GM18505 (cell line): ENCODE measurements around the gene SYNGR3.

Experiments
- ATAC-seq: cut with Tn5 transposase; IDR thresholded peaks from one replicate; pipeline ENCODE4 v1.9.1; 2021; ENCODE audit not compliant: unreplicated experiment
- POLR2A ChIP-seq: IDR thresholded peaks from 4 replicates; pipeline ENCODE4 v1.6.1; 2011; ENCODE audit warnings: borderline replicate concordance; ENCODE audit not compliant: insufficient read depth, insufficient read length; ENCODE audit errors: extremely low read depth

The SYNGR3 gene

DNA sequence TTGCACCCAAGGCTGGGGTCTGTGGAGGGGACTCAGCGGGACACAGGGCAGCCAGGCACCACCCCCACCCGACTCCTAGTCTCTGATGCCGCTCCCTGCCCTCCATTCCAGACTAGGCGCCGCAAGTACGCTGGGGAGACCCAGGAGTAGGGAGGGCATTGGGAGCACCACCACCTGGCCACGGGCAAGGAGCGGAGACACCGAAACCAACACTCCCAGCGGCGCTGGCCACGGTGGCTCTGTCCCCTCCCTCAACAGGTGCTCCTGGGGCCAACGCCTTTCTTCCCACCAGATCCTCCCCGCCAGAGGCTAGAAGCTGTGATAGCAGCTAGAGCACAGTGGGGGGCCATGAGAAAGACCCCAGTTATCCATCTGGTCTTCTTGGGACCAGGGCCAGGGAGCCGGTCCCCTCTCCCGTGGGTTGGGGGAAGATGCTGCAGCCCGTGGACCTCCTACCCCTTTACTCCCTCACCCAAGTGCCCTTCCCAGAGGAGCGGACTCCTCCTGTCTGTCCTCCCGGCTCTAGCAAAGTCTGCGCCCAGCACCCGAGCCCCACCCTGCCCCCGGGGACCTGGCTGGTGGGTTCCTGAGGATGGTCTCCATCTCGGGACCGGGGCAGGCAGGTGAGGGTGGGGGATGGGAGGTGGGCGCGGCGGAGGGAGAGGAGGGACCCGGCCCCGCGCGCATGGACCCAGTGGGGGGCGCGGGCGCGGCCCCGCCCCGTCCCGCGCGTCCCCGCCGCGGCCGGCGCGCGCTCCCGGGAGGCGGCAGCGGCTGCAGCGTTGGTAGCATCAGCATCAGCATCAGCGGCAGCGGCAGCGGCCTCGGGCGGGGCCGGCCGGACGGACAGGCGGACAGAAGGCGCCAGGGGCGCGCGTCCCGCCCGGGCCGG lies at the start of gene SYNGR3:
TSS of gene SYNGR3 (plus strand) at position 762 of the 892 bp plus-strand sequence. CDS start 133 bp downstream, outside the sequence.
- ATAC-seq, result no peak
- no peak for TF ChIP-seq POLR2A

DNA sequence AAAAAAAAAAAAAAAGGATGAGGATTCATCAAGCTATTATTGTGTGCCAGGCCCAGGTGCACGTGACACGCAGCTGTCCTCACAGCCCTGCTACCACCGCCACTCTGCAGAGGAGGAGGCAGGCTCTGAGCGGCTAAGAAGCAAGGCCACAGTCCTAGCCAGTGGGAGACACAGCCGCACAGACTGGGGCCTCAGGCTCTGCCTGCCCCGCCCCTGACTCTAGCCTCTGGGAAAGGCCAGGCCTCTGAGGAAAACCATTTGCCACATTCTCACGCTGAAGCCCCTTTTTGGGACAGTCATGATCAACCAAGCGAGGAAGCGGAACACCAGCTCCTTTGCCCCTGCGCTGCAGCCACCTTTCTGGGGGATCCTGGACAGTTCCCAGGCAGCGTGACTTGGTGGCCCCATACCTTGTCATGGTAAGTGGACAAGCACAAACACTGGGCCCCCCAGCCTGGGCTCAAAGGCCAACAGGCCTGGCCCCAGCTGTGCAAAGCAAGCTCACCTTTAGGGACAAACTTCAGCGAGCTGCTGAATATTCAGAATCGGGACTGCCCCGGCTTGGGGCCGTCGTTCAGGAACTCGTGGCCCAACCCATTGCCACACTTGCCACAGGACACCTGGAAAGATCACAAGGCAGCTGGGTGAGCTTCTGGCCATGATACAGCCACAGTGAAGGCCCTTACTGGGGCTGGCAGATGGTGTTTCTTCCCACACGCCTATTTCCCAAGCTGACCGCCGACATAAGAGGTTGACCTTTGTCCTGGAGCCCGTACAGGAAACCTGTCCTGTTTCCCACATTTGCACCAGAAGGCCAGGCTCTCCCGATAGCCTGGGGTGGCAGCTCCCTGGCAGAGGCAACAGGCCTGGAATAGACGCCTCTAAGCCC lies 49.3 kb upstream of the SYNGR3 start:
- TF ChIP-seq POLR2A, result no peak

GRCh38 chr16:1941162-1942046 lies 48.4 kb upstream of the SYNGR3 start:
- no peak for TF ChIP-seq POLR2A
- no peak for ATAC-seq

More for the DNA sequence above, 49.3 kb upstream of the SYNGR3 start:
- no peak for ATAC-seq

GRCh38 chr16:1942047-1942809 lies 47.5 kb upstream of the SYNGR3 start:
- no peak for ATAC-seq
- no peak for TF ChIP-seq POLR2A

DNA sequence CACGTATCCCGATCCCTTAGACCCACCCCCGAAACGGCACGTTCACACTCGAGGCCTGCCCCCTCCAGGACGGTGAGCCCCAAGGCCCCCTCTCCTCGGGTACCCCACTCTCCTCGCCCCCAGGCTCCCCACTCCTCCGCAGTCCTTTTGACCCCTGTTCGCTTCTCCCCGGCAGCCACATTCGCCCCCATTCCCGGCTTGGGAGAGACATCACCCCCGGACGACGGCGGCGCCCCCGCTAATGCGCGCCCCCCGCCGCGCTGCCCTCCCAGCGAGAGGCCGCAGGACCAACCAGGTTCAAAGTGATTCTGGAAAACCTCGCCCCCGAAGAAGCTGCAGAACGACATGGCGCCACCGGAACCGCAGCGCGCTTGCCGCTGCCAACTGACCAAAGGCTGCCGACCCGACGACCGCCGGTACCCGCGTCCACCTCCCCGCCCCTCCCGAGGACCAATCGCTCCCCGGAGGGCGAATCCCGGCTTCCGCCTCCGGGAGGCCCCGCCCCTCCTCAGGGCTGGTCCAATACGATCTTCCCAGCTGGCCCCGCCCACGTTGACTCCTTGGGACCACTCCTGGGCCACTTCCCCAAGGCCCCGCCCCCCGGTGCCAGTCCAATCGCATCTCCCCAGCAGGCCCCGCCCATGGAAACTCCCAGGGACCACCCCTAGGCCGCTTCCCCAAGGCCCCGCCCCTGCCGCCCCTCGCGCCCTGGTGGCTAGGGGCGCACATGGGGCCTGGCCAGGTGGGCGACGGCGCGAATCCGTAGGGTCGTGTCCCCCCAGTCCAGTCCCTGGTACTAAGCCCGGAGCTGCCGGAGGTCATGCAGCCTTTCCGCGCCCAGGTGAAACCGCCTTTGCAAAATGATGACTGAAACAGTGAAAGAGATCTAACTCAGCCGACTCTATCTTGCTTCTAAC lies 46.7 kb upstream of the SYNGR3 start, which contains the start of gene MSRB1:
TSS of gene MSRB1 (minus strand) at position 390 of the 917 bp plus-strand sequence. CDS start at position 347, 43 bp downstream.
- peak; percentile 90 for ATAC-seq
- peak; percentile 84 for TF ChIP-seq POLR2A

DNA sequence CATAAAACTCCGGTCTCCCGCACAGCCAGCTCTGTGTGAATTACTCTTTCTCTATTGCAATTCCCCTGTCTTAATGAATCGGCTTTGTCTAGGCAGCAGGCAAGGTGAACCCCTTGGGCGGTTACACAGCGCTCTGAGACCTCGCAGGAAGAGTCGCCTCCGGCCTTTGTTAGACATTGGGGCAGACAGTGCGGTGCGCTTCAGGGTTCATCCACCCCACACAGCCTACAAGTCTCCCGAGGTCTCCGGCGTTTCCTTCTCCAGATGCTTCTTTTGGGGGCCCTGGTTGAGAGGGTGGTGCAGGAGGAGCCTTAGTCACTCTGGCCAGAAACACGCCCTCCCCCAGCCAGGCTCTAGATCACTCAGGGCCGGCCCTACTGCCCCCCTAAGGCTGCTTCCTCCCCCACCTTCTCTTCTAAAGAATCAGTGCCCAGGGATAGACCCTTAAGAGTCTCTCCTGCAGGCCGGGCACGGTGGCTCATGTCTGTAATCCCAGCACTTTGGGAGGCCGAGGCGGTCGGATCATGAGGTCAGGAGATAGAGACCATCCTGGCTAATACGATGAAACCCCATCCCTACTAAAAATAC lies 45.1 kb upstream of the SYNGR3 start:
- TF ChIP-seq POLR2A, result no peak
- no peak for ATAC-seq

- ATAC-seq, result no peak
- no peak for TF ChIP-seq POLR2A
These were observed 44.0 kb upstream of the SYNGR3 start for GRCh38 chr16:1945559-1946391.

DNA sequence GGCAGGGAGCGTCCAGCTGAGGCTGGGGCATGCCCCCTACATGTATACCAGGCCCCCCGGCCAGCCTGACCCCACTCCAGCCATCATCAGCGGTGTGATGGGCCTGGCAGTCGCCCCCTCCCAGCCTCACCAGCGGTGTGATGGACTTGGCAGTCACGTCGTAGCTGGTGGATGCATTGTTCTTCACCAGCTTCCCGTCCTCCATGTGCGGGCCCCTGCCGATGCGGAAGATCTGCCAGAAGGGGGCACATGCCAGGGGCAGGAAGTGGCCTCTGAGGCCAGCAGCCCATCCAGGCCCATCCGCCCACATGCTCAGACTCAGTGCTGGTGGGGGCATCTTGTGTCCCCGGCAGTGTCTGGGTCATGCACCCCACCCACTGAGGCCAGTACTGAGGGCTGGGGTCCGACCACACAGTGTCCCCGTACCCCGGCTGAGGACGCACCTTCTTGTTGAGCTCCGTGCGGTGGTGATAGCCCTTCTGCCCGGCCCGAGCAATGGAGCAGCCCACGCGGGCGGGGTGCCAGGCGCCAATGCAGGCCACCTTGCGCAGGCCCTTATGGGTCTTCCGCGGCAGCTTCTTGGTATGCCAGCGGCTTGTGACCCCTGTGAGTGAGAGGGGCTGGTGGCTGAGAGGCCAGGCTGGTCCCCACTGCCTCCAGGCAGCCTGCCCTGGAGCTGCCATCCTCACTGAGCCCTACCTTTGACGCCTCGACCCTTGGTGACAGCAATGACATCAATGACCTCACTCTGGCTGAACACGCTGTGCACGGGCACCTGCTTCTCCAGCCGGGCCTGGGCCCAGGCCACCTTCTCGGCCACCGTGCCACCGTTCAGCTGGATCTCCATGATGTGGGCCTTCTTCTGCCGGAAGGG lies 43.0 kb upstream of the SYNGR3 start:
- no peak for ATAC-seq
- TF ChIP-seq POLR2A, result no peak

DNA sequence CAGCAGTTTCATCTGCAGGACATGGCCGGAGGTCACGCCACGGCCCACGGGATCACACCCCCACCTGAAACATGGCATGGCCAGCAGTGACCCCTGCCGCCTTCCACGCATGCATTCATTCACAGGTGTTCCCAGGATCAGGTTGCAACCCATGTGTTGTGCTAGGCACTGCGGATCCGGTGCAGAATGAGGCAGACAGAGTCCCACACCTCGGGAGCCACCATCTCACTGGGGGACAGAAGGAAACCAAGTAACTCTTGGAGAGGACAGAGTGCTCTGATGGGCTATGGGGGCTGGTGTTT lies 42.5 kb upstream of the SYNGR3 start:
- TF ChIP-seq POLR2A, result no peak
- ATAC-seq, result no peak
